HEK293 (cell line): ENCODE results near the gene ITK.

ENCODE experiments used
- BCL6B ChIP-seq: fragments of 450-650 bp; formaldehyde crosslinking; IDR thresholded peaks from 2 replicates; pipeline ENCODE4 v1.5.1; 2017; ENCODE audit warnings: missing biosample characterization, missing genetic modification characterization
- CTCF ChIP-seq: fragments of 450-650 bp; formaldehyde crosslinking; IDR thresholded peaks from 2 replicates; pipeline ENCODE4 v1.5.1; 2016; ENCODE audit warnings: missing biosample characterization, missing genetic modification characterization
- IKZF3 ChIP-seq: fragments of 450-650 bp; IDR thresholded peaks from 2 replicates; pipeline ENCODE4 v1.5.0; 2018; ENCODE audit warnings: missing biosample characterization, mild to moderate bottlenecking, missing genetic modification characterization, moderate library complexity
- PBX3 ChIP-seq: sonication (generic); formaldehyde crosslinking; IDR thresholded peaks from 2 replicates; pipeline ENCODE4 v1.8.1; 2022; ENCODE audit warnings: mild to moderate bottlenecking, moderate library complexity, missing genetic modification reagents
- PRDM4 ChIP-seq: fragments of 450-650 bp; formaldehyde crosslinking; IDR thresholded peaks from 2 replicates; pipeline ENCODE4 v1.5.1; 2017; ENCODE audit warnings: missing biosample characterization, missing genetic modification characterization
- TSHZ1 ChIP-seq: fragments of 450-650 bp; formaldehyde crosslinking; IDR thresholded peaks from 2 replicates; pipeline ENCODE4 v1.5.1; 2016; ENCODE audit warnings: missing biosample characterization, missing genetic modification characterization, borderline replicate concordance
- ZBTB1 ChIP-seq: fragments of 450-650 bp; formaldehyde crosslinking; IDR thresholded peaks from 2 replicates; pipeline ENCODE4 v1.5.1; 2016; ENCODE audit warnings: missing biosample characterization, missing genetic modification characterization
- ZBTB11 ChIP-seq: fragments of 450-650 bp; formaldehyde crosslinking; conservative IDR thresholded peaks from 2 replicates; pipeline ENCODE4 v1.5.1; 2016; ENCODE audit warnings: low read depth, missing biosample characterization, missing genetic modification characterization
- ZBTB8A ChIP-seq: fragments of 450-650 bp; formaldehyde crosslinking; IDR thresholded peaks from 2 replicates; pipeline ENCODE4 v1.5.1; 2016; ENCODE audit warnings: missing biosample characterization, missing genetic modification characterization
- ZFHX2 ChIP-seq: fragments of 450-650 bp; formaldehyde crosslinking; conservative IDR thresholded peaks from 2 replicates; pipeline ENCODE4 v1.5.1; 2016; ENCODE audit warnings: missing biosample characterization, missing genetic modification characterization
- ZNF140 ChIP-seq: fragments of 450-650 bp; formaldehyde crosslinking; IDR thresholded peaks from 2 replicates; pipeline ENCODE4 v1.5.1; 2016; ENCODE audit warnings: missing biosample characterization, missing genetic modification characterization
- ZNF202 ChIP-seq: fragments of 450-650 bp; formaldehyde crosslinking; IDR thresholded peaks from 2 replicates; pipeline ENCODE4 v1.5.1; 2016; ENCODE audit warnings: missing biosample characterization, missing genetic modification characterization, borderline replicate concordance
- ZNF37A ChIP-seq: fragments of 450-650 bp; IDR thresholded peaks from 2 replicates; pipeline ENCODE4 v1.5.1; 2018; ENCODE audit warnings: missing biosample characterization, missing genetic modification characterization
- ZNF416 ChIP-seq: fragments of 450-650 bp; formaldehyde crosslinking; IDR thresholded peaks from 2 replicates; pipeline ENCODE4 v1.5.1; 2016; ENCODE audit warnings: missing biosample characterization, missing genetic modification characterization
- ZNF426 ChIP-seq: fragments of 450-650 bp; formaldehyde crosslinking; IDR thresholded peaks from 2 replicates; pipeline ENCODE4 v1.5.1; 2017; ENCODE audit warnings: missing biosample characterization, missing genetic modification characterization, mild to moderate bottlenecking, inconsistent platforms, moderate library complexity
- ZNF513 ChIP-seq: fragments of 450-650 bp; IDR thresholded peaks from 2 replicates; pipeline ENCODE4 v1.5.1; 2018; ENCODE audit warnings: missing biosample characterization, missing genetic modification characterization
- ZNF514 ChIP-seq: fragments of 450-650 bp; formaldehyde crosslinking; IDR thresholded peaks from 2 replicates; pipeline ENCODE4 v1.5.1; 2016; ENCODE audit warnings: missing biosample characterization, missing genetic modification characterization
- ZNF544 ChIP-seq: fragments of 450-650 bp; formaldehyde crosslinking; IDR thresholded peaks from 2 replicates; pipeline ENCODE4 v1.5.0; 2017; ENCODE audit warnings: missing biosample characterization, missing genetic modification characterization
- ZNF555 ChIP-seq: fragments of 450-650 bp; formaldehyde crosslinking; conservative IDR thresholded peaks from 2 replicates; pipeline ENCODE4 v1.5.1; 2017; ENCODE audit warnings: missing biosample characterization, mild to moderate bottlenecking, missing genetic modification characterization, inconsistent platforms
- ZNF629 ChIP-seq: fragments of 450-650 bp; formaldehyde crosslinking; IDR thresholded peaks from 2 replicates; pipeline ENCODE4 v1.5.1; 2017; ENCODE audit warnings: missing biosample characterization, missing genetic modification characterization
- ZNF707 ChIP-seq: fragments of 450-650 bp; formaldehyde crosslinking; IDR thresholded peaks from 2 replicates; pipeline ENCODE4 v1.5.1; 2016; ENCODE audit warnings: missing biosample characterization, missing genetic modification characterization
- ZSCAN5A ChIP-seq: fragments of 450-650 bp; formaldehyde crosslinking; IDR thresholded peaks from 2 replicates; pipeline ENCODE4 v1.5.1; 2016; ENCODE audit warnings: missing biosample characterization, missing genetic modification characterization

ITK gene

GRCh38 chr5:157157293-157157891 is 23.2 kb upstream of the ITK start (continued):
- TF ChIP-seq CTCF (tag by site-specific recombination): no peak
- TF ChIP-seq ZBTB11: peak; percentile 58
- no peak for TF ChIP-seq BCL6B (tag by site-specific recombination)
- TF ChIP-seq ZBTB8A (tag by site-specific recombination): peak; percentile 47; the same call in 1 of the 2 replicates
- no peak for TF ChIP-seq IKZF3 (tag by site-specific recombination)
- TF ChIP-seq ZNF544 (tag by site-specific recombination): no peak
- no peak for TF ChIP-seq ZBTB1 (tag by site-specific recombination)
- no peak for TF ChIP-seq ZFHX2 (tag by site-specific recombination)
- TF ChIP-seq TSHZ1 (tag by site-specific recombination): no peak
- no peak for TF ChIP-seq PBX3 (CRISPR knock-in tag)
- TF ChIP-seq ZNF37A: no peak
- peak; percentile 31 for TF ChIP-seq ZNF555 (tag by site-specific recombination)
- peak; percentile 50 for TF ChIP-seq ZNF426 (tag by site-specific recombination)
- no peak for TF ChIP-seq ZNF707
- TF ChIP-seq ZNF514 (tag by site-specific recombination): no peak
- TF ChIP-seq PRDM4 (tag by site-specific recombination): no peak
- TF ChIP-seq ZNF629 (tag by site-specific recombination): 0 out of 2 replicates have a peak, but pooled peaks have one; percentile 13
- no peak for TF ChIP-seq ZSCAN5A (tag by site-specific recombination)
- no peak for TF ChIP-seq ZNF513 (tag by site-specific recombination)
- TF ChIP-seq ZNF202 (tag by site-specific recombination): peak; percentile 58; the same call in 1 of the 2 replicates
- TF ChIP-seq ZNF140: peak; percentile 65; the same call in 1 of the 2 replicates
- TF ChIP-seq ZNF416 (tag by site-specific recombination): no peak
